GM19397 (cell line): ENCODE measurements around the gene MEOX2.

ENCODE experiments used
- ATAC-seq: cut with Tn5 transposase; IDR thresholded peaks from one replicate; pipeline ENCODE4 v1.9.1; 2021; ENCODE audit warnings: mild to moderate bottlenecking, moderate library complexity; ENCODE audit not compliant: unreplicated experiment

Gene MEOX2

GRCh38 chr7:15566476-15566875 is 120.0 kb downstream of the MEOX2 start:
- no peak for ATAC-seq

- no peak for ATAC-seq
These were observed 124.6 kb downstream of the MEOX2 start, which contains the start of gene AGMO for GRCh38 chr7:15561835-15562234. Gene AGMO (minus strand): TSS chr7:15562015.
